Activated T-cell treated with anti-CD3 and anti-CD28 coated beads, Interleukin-2, amount 50 U/mL, for 72 hours (primary cell): Measurements from ENCODE around the gene HPS1. TPM values are rescaled to one million over a fixed set of nuclear protein-coding genes. Genes with fewer than 3 reads are reported as not detected.
A peak's percentile ranks its signal among the peaks of the same experiment; 100 is the strongest.
"Not testable (repeated sequence)": the region's sequence is repeated elsewhere in the genome, so short reads cannot be mapped to it uniquely, and the experiment has no call there.

Experiments used
- ATAC-seq, 2 donors: fragments of 150-1000 bp; cut with Tn5 transposase; replicated peaks in 1 of 2; 2 replicates each; pipeline ENCODE4 v1.10.0; 2021; ENCODE audit warnings: moderate library complexity in 2 of 2, mild to moderate bottlenecking in 1 of 2
- DNase-seq, 2 donors: peaks; one replicate each; pipeline ENCODE4 v3.0.0; 2021 to 2022; ENCODE audit warnings: mixed read lengths in 1 of 2
- H3K27ac Mint-ChIP-seq: one replicate; pipeline ENCODE4 v1.8.0; 2022; ENCODE audit warnings: mild to moderate bottlenecking, moderate library complexity, mixed read lengths
- H3K27me3 Mint-ChIP-seq: one replicate; pipeline ENCODE4 v1.8.0; 2022; ENCODE audit warnings: low read depth, mixed read lengths
- H3K36me3 Mint-ChIP-seq, 2 donors: one replicate each; pipeline ENCODE4 v1.8.0; 2022; ENCODE audit warnings: mixed read lengths in 2 of 2, mild to moderate bottlenecking in 1 of 2; ENCODE audit not compliant: insufficient read depth in 2 of 2
- H3K4me1 Mint-ChIP-seq: one replicate; pipeline ENCODE4 v1.8.0; 2022; ENCODE audit warnings: low read depth, mixed read lengths
- H3K4me3 Mint-ChIP-seq, 2 donors: one replicate each; pipeline ENCODE4 v1.8.0; 2022; ENCODE audit warnings: mild to moderate bottlenecking in 2 of 2, mixed read lengths in 2 of 2, moderate library complexity in 2 of 2
- H3K9me3 Mint-ChIP-seq, 2 donors: one replicate each; pipeline ENCODE4 v1.8.0; 2022; ENCODE audit warnings: mixed read lengths in 2 of 2
- total RNA-seq, 2 donors: library from RNA; stranded (reverse); gene quantifications; one replicate each; pipeline ENCODE4 v1.2.3, GENCODE V29; 2022

The HPS1 gene
- total RNA-seq, 2 donors from 2014 or later: 58.5 to 62.1 TPM

DNA sequence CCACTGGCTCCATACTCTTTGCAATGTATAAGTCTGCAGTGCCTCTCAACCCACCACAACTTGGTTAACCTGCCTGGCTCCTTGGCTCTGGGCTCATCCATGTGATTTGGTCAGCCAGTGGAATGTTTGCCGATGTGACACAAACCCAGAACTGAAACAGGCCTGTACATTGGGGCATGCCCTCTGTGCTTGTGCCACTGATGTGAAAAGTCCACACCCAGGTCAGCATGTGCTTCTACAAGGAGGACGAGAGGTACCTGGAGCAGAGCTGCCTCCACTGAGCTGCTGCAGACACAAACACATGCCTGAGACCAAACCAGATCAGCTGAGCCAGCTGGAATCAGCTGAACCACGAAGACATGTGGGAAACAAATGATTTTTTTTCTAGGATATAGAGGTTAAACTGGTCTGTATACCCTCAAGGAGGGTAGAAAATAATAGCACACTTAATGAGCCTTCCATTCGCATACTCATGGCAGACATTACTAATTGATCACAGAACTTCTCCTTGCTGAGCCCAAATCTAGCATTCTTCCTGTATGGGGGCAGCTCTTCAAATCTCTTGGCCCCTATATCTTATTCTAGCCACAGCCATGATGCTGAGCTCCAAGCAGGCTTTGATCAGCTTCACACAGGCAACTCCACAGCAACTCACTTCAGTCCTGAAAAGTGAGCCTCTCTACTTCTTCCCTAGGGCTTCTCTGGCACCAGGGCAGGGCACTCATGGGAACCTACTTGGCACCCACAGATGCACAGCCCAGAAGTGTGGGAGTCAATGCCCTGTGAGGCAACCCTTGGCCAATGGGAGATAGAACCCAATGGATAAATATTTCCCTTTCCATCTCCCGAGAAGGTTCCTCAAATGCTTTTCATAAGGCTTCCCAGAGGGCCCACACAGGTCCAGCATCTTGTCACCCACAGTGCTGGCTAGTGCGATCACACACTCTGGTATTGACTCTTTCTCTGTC, 50.4 kb downstream of the HPS1 start:
- H3K27ac Mint-ChIP-seq: no peak overlapping the region
- H3K4me3 Mint-ChIP-seq: no peak overlapping the region
- no peaks in the 10 kb centered on the region for H3K27me3 Mint-ChIP-seq
- H3K36me3 Mint-ChIP-seq: no peaks in the 10 kb centered on the region
- DNase-seq: no peak
- peaks cover 3% of the 10 kb centered on the region for H3K4me1 Mint-ChIP-seq
- ATAC-seq: no peak
- no peaks in the 10 kb centered on the region for H3K9me3 Mint-ChIP-seq

DNA sequence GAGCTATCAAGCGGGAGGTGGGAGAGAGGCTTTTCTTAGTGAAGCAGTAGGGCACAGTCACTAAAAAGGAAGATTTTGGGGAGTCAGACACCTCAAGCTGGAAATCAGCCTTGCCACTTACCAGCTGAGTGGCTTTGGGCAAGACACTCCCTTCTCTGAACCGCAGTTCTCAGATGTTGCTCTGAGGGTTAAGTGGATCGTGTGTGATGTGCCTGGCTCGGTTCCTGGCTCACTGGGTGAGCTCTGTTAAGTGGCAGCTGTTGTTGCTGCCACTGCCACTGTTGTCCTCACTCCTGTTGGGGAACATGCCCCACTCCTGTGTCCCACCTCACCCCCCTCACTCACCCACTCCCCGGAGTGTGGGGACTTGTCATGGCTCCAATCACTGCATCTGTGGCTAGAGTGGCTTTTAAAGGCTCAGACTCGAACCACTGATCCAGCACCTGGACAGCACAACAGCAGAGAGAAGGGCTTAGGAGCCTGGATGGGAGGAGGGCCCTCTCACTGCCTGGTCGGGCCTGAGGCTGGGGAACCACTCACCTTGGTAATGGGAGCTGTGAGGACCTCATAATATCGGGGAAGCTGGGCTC, 51.8 kb downstream of the HPS1 start:
- H3K4me3 Mint-ChIP-seq: no peak overlapping the region
- DNase-seq (no peak), ATAC-seq (no peak)
- H3K4me1 Mint-ChIP-seq: peaks cover 9% of the 10 kb centered on the region
- H3K27me3 Mint-ChIP-seq: no peaks in the 10 kb centered on the region
- no peaks in the 10 kb centered on the region for H3K36me3 Mint-ChIP-seq
- no peak overlapping the region for H3K27ac Mint-ChIP-seq
- H3K9me3 Mint-ChIP-seq: no peaks in the 10 kb centered on the region

DNA sequence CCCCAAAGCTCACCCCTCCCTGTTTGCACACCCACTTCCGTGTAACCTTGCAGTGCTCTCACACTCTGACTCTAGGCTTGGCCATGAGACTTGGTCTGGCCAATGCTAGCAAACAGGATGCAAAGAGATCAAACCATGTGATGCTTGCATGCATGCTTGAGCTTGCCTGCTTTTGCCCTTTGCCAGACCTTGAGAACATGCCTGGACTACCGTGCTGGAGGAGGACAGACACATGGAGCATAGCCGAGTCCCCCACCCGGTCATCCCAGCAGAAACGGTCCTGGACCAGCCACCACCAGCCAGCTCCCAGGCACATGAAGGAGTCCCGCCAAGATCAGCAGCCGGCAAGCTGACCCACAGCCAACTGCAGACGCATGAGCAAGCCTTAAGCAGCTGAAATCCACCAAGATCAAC, 55.1 kb downstream of the HPS1 start:
- Mint-ChIP-seq H3K36me3 (no peaks in the 10 kb centered on the region), H3K27ac (peak overlapping the region; percentile 30), H3K9me3 (no peaks in the 10 kb centered on the region), H3K4me1 (peaks cover 9% of the 10 kb centered on the region), H3K27me3 (no peaks in the 10 kb centered on the region), H3K4me3 (peak overlapping the region in 1 of 2 donors; percentile 24)
- DNase-seq (no peak), ATAC-seq (peak in 1 of 2 donors; percentile 72)

DNA sequence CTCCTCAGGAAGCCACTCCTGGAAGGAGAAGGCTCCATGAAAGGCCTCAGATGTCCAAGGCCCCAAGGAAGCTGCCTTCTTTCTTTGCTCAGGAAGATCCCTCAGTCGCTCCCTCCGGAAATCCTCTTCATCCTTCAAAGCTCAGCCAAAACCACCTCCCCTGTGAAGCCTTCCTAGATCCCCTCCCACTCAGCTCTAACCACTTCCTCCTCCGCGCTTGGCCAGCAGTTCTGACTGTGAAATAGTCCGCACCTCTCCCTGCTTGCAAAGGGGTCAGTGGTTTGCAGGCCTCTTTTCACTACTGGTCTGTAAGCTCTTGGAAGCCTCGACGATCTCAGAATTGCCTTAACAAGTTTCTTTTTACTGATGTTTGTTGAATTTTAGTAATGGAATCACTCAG, 55.7 kb downstream of the HPS1 start:
- no peaks in the 10 kb centered on the region for H3K9me3 Mint-ChIP-seq
- H3K4me1 Mint-ChIP-seq: peaks cover 9% of the 10 kb centered on the region
- peak overlapping the region in 1 of 2 donors; percentile 24 for H3K4me3 Mint-ChIP-seq
- H3K36me3 Mint-ChIP-seq: no peaks in the 10 kb centered on the region
- ATAC-seq (peak in 1 of 2 donors; percentile 76), DNase-seq (peak in 1 of 2 donors; percentile 23)
- H3K27me3 Mint-ChIP-seq: no peaks in the 10 kb centered on the region
- H3K27ac Mint-ChIP-seq: peak overlapping the region; percentile 30

GRCh38 chr10:98390406-98390805, 56.3 kb downstream of the HPS1 start:
- Mint-ChIP-seq H3K27me3 (no peaks in the 10 kb centered on the region), H3K4me1 (peaks cover 9% of the 10 kb centered on the region), H3K27ac (no peak overlapping the region), H3K36me3 (no peaks in the 10 kb centered on the region), H3K4me3 (no peak overlapping the region), H3K9me3 (no peaks in the 10 kb centered on the region)
- no peak for DNase-seq
- ATAC-seq: no peak

- no peak for DNase-seq
- Mint-ChIP-seq H3K4me3 (no peak overlapping the region), H3K4me1 (peaks cover 9% of the 10 kb centered on the region), H3K27me3 (no peaks in the 10 kb centered on the region), H3K27ac (no peak overlapping the region), H3K36me3 (no peaks in the 10 kb centered on the region), H3K9me3 (no peaks in the 10 kb centered on the region)
- no peak for ATAC-seq
Observed at GRCh38 chr10:98389398-98389797, 57.3 kb downstream of the HPS1 start.

DNA sequence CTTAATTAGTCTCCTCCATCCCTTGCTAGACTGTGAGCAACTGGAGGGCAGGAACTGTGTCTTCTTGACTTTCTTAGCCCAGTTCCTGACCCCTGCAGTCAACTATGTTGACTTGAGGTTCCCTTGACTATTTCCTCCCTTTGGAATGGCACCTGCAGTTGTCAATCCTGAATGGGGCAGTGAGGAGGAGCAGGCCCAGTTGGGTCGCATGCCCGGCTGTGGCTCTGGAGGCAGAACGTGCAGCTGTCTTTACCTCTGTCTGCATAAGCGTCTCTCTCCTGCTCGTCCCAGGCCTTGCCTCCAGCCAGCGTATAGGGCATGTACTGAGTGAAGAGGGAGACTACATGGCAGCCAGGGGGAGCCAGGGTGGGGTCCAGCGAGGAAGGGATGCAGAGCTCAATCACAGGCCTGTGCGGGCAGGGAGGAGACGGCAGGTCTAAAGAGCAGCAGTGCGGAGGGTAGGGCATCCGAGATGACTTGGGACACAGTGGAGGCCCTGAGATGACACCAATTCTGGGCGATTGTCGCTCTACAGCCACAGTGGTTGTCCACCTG, 58.6 kb downstream of the HPS1 start:
- no peak for ATAC-seq
- H3K27me3 Mint-ChIP-seq: no peaks in the 10 kb centered on the region
- no peaks in the 10 kb centered on the region for H3K9me3 Mint-ChIP-seq
- no peak overlapping the region for H3K4me3 Mint-ChIP-seq
- no peak for DNase-seq
- H3K27ac Mint-ChIP-seq: no peak overlapping the region
- no peaks in the 10 kb centered on the region for H3K36me3 Mint-ChIP-seq
- peaks cover 9% of the 10 kb centered on the region for H3K4me1 Mint-ChIP-seq

DNA sequence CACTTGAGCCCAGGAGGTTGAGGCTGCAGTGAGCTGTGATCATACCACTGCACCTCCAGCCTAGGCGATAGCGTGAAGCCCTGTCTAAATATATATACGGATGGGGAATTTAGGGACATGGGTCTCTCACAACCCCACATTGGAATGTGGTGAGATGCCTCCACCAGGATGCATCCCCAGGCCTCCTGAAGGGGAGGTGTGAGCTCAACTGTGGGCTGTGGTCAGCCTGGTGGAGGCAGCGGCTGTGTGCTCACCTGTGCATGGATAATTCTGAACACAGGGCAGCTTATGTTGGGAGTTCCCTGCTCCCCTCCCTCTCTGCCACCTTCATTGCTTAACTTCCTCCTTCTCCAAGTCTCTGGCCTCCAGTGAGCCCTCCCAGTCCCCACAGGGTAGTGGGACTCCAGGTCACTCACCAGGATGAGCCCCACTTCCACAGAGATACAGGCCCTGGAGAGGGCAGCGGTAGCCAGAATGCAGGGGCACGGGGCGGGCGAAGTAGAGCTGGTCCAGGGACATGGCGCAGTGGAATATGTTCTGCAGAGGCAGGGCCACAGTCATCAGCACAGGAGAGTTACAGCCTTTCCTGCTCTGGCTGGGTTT, 62.1 kb downstream of the HPS1 start:
- no peak overlapping the region for H3K27ac Mint-ChIP-seq
- no peak for DNase-seq
- no peaks in the 10 kb centered on the region for H3K4me1 Mint-ChIP-seq
- ATAC-seq: no peak
- no peak overlapping the region for H3K4me3 Mint-ChIP-seq
- H3K27me3 Mint-ChIP-seq: no peaks in the 10 kb centered on the region
- no peaks in the 10 kb centered on the region for H3K9me3 Mint-ChIP-seq
- no peaks in the 10 kb centered on the region for H3K36me3 Mint-ChIP-seq

DNA sequence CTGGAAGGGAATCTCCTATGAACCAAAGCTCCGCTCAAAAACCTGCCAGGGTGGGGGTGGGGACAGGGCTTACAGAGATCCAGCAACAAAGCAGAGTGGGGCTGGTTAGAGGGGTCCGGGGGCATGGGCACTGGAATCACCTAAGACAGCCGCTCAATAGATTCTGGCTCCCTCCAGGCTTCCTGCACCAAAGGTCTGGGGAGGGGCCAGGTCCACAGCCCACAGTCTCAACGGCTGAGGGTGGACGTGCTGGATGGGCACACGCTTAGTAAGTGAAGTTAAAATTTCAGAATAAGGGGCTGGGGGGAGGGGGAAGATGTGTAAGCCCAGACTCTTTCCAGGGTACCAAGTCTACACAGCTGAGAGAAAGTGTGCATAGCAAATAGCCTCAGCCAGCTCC, 62.9 kb downstream of the HPS1 start:
- Mint-ChIP-seq H3K4me1 (no peaks in the 10 kb centered on the region), H3K27ac (no peak overlapping the region), H3K9me3 (no peaks in the 10 kb centered on the region), H3K27me3 (no peaks in the 10 kb centered on the region), H3K4me3 (no peak overlapping the region), H3K36me3 (no peaks in the 10 kb centered on the region)
- DNase-seq: no peak
- no peak for ATAC-seq

DNA sequence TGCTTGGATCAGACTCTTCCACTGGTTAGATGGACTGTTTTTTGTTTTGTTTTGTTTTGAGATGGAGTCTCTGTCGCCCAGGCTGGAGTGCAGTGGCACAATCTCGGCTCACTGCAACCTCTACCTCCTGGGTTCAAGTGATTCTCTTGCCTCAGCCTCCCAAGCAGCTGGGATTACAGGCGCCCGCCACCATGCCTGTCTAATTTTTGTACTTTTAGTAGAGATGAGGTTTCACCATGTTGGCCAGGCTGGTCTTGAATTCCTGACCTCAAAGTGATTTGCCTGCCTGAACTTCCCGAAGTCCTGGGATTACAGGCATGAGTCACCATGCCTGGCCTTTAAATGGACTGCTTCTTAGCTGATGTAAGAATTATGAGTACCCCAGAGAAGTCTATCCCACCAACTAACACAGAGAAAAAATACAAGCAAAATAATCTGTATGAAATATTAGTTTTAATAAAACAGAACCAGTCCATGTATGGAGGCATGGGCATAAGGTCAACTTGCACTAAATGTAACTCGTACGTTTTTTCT, 63.5 kb downstream of the HPS1 start:
- not testable (repeated sequence) for H3K27ac Mint-ChIP-seq, H3K36me3 Mint-ChIP-seq, H3K4me3 Mint-ChIP-seq, H3K9me3 Mint-ChIP-seq, ATAC-seq, DNase-seq, H3K27me3 Mint-ChIP-seq, H3K4me1 Mint-ChIP-seq

DNA sequence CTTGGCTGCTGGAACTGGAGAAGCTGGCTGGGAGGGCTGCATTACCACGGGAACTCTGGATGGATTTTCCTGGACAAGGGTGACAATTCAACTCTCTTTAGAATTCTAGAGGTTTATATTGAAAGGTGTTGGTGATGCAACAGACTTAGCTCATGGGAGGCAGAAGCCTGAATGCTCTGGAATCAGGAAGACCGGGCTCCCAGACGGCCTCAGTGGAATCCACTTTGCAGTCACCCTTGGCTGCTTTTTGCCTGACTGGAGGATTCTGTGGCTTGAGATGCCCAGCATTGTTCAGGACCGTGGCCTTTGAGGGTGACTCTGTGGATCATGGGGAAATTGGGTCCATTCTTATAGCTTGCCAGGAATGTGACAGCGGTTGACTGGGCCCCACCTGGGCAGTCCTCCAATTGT, 64.0 kb downstream of the HPS1 start:
- ATAC-seq (no peak), DNase-seq (no peak)
- Mint-ChIP-seq H3K9me3 (no peaks in the 10 kb centered on the region), H3K27me3 (no peaks in the 10 kb centered on the region), H3K27ac (no peak overlapping the region), H3K36me3 (no peaks in the 10 kb centered on the region), H3K4me1 (no peaks in the 10 kb centered on the region), H3K4me3 (no peak overlapping the region)

DNA sequence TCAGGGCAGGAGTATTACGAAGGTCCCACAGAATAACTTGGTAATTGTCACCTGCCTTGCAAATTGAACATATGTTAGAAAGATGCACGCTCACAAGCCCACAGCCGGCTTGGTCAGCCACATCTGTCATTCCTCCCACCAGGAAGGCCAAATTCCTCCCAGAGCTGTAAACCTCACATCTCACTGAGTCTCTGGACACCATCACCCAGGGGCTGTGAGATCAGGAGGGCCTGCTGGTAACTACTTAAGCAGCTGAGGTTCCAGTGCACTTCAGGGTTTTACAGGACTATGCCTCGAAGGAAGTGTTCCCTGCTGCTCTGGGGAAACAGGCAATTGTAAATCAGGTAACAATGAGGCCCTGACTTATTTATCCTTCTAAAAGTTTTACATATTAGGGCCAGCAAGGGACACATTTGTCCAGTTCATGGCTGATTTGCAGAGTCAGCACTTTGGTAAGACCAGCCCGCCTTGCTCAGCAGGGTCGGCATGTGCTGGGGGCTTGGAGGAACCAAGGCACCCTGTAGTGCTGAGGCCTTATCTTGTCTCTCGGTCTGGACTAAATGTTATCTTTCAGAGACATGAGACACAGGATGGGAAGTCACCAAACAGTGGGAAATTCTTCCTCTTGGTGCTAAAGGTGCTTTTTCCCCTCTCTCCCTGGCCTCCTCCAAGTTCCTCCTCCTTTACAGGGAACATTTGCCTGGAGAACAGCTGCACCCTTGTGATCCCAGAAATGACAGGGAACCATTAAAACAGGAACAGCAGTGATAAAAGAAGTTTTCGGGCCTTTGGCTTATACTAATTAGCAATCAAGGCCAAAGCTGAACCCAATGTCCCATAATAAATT, 66.0 kb downstream of the HPS1 start:
- Mint-ChIP-seq H3K4me3 (no peak overlapping the region), H3K9me3 (no peaks in the 10 kb centered on the region), H3K4me1 (no peaks in the 10 kb centered on the region), H3K27me3 (peaks cover 1% of the 10 kb centered on the region), H3K36me3 (no peaks in the 10 kb centered on the region), H3K27ac (no peak overlapping the region)
- DNase-seq (no peak), ATAC-seq (no peak)
